ENCODE data around the gene STXBP4. TPM values are rescaled to one million over a fixed set of nuclear protein-coding genes. Genes with fewer than 3 reads are reported as not detected.

Gene STXBP4
- total RNA-seq, 6 experiments from 2014 or later, result 9.4 to 12.9 (median 11.4) TPM

DNA sequence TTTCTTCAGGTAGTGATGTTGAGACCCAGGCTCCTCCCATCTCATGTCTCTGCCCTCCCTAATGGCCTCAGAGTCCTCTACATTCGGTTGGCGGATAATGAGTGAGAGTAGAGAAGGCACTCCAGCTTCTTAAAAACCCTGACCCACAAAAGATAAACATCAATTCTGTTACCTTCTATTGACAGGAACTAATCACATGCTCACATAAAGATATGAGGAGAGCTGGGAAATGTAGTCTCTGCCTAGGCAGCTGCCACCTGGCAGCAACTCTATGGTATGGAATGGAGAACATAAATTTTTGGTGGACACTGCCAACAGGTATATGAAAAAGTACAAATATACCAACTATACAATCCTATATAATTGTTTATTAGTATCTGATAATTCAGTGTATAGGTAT is 185.5 kb downstream of the STXBP4 start:
- no peak for TF ChIP-seq CTCF (IDR thresholded peaks at IDR 0.05)
- H3K27ac Mint-ChIP-seq, result no peak overlapping the region
- peaks cover 5% of the 10 kb centered on the region; the same call in 1 of the 2 replicates for H3K36me3 Mint-ChIP-seq (ENCODE audit: low read depth)
- no peak for DNase-seq
- no peaks in the 10 kb centered on the region for H3K9me3 Mint-ChIP-seq
- H3K4me3 Mint-ChIP-seq, result no peak overlapping the region
- H3K27me3 Mint-ChIP-seq (ENCODE audit: insufficient read depth), result no peaks in the 10 kb centered on the region
- H3K4me1 Mint-ChIP-seq (ENCODE audit: low read depth), result peaks cover 28% of the 10 kb centered on the region

GRCh38 chr17:55155856-55156560 is 187.4 kb downstream of the STXBP4 start:
- Mint-ChIP-seq H3K4me1 (ENCODE audit: low read depth) (peaks cover 36% of the 10 kb centered on the region), H3K4me3 (no peak overlapping the region), H3K27ac (no peak overlapping the region), H3K9me3 (no peaks in the 10 kb centered on the region), H3K27me3 (ENCODE audit: insufficient read depth) (no peaks in the 10 kb centered on the region), H3K36me3 (ENCODE audit: low read depth) (peaks cover 4% of the 10 kb centered on the region; the same call in 1 of the 2 replicates)
- DNase-seq, result no peak
- no peak for TF ChIP-seq CTCF (IDR thresholded peaks at IDR 0.05)

DNA sequence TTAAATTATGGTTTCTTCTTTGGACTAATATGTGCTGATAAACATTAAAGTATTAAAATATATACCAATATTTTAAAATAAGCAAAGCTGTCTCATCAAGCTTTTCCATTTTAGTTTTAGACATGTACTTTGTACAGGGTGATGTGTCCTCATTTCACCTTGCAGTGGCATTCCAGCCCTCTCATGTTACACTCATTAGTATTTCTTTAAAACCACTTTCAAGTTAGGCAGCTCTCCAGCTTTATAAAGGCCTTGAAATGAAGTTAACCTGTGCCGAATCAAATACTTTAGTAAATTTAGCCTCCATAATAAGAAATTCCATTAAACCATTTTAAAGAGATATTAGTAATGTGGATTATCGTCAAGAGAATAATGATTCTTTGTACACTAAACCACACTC is 188.6 kb downstream of the STXBP4 start:
- DNase-seq, result peak; percentile 16
- Mint-ChIP-seq H3K27ac (no peak overlapping the region), H3K36me3 (ENCODE audit: low read depth) (peaks cover 4% of the 10 kb centered on the region; the same call in 1 of the 2 replicates), H3K27me3 (ENCODE audit: insufficient read depth) (no peaks in the 10 kb centered on the region), H3K9me3 (no peaks in the 10 kb centered on the region), H3K4me3 (no peak overlapping the region), H3K4me1 (ENCODE audit: low read depth) (peaks cover 44% of the 10 kb centered on the region)
- no peak for TF ChIP-seq CTCF (IDR thresholded peaks at IDR 0.05)

DNA sequence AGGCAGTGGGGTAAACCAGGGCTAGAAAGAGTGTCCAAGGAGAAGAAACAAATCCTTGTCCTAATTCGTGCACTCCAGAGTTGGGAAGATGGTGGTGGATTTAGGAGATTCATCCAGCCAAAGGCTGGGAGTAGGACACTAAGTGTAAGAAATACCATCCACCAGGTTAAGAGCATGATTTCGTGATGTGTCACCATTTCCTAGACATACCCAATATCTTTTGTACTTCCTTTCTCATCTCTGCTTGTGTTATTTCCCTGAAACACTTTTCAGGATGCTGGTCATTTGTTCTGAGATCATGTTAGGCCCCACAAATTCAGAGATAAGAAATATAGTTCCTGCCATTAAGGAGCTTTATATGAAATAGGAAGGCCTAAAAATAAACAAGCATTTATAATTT is 189.9 kb downstream of the STXBP4 start:
- H3K27ac Mint-ChIP-seq, result no peak overlapping the region

GRCh38 chr17:55159251-55159650 is 190.7 kb downstream of the STXBP4 start:
- TF ChIP-seq CTCF (IDR thresholded peaks at IDR 0.05), result no peak
- DNase-seq, result peak; percentile 12
- Mint-ChIP-seq H3K27me3 (ENCODE audit: insufficient read depth) (no peaks in the 10 kb centered on the region), H3K4me1 (ENCODE audit: low read depth) (peaks cover 53% of the 10 kb centered on the region), H3K9me3 (no peaks in the 10 kb centered on the region), H3K4me3 (no peak overlapping the region), H3K27ac (peak overlapping the region; percentile 8; the same call in 1 of the 2 replicates), H3K36me3 (ENCODE audit: low read depth) (peaks cover 4% of the 10 kb centered on the region; the same call in 1 of the 2 replicates)

More for the DNA sequence above, 189.9 kb downstream of the STXBP4 start:
- no peaks in the 10 kb centered on the region for H3K27me3 Mint-ChIP-seq (ENCODE audit: insufficient read depth)
- DNase-seq, result no peak
- H3K4me3 Mint-ChIP-seq, result no peak overlapping the region
- no peak for TF ChIP-seq CTCF (IDR thresholded peaks at IDR 0.05)
- H3K9me3 Mint-ChIP-seq, result no peaks in the 10 kb centered on the region
- peaks cover 4% of the 10 kb centered on the region; the same call in 1 of the 2 replicates for H3K36me3 Mint-ChIP-seq (ENCODE audit: low read depth)
- peaks cover 52% of the 10 kb centered on the region for H3K4me1 Mint-ChIP-seq (ENCODE audit: low read depth)

All from HFFc6 (cell line).